Esophagus muscularis mucosa (tissue), 3 donors: ENCODE data around the gene GLP2R.

ENCODE experiments used
- CTCF ChIP-seq, 3 experiments: fragments of 200-600 bp in 2 of 3; fragments of 450-650 bp in 1 of 3; sonication (generic) in 2 of 3; IDR thresholded peaks; one replicate each; pipeline ENCODE4 v1.5.1; 2017 to 2019; ENCODE audit warnings: antibody characterized with exemption in 3 of 3, mild to moderate bottlenecking in 2 of 3, moderate library complexity in 1 of 3
- POLR2A ChIP-seq: fragments of 450-650 bp; IDR thresholded peaks from one replicate; pipeline ENCODE4 v1.6.1; 2017; ENCODE audit warnings: antibody characterized with exemption, moderate library complexity, mild to moderate bottlenecking, low read depth

GRCh38 chr17:9845306-9845705 lies 19.6 kb downstream of the GLP2R start:
- no peak for TF ChIP-seq CTCF (IDR thresholded peaks at IDR 0.05)
- TF ChIP-seq POLR2A = no peak
